GM11168 (cell line): ENCODE results near the gene ATP7A.
"Not testable (repeated sequence)": the region's sequence is repeated elsewhere in the genome, so short reads cannot be mapped to it uniquely, and the experiment has no call there.

ENCODE experiments used
- in situ Hi-C: fragments of 300-500 bp; cut with MboI; formaldehyde crosslinking; loops from one replicate; pipeline ENCODE4 v1.12.0; 2022; ENCODE audit warnings: low sequenced_read_pairs; ENCODE audit not compliant: unreplicated experiment

The ATP7A gene

GRCh38 chrX:77938083-77938680, 27.7 kb downstream of the ATP7A start:
- in situ Hi-C loops: no loop called here

GRCh38 chrX:77945031-77945430, 34.5 kb downstream of the ATP7A start:
- in situ Hi-C loops: not testable (repeated sequence)

GRCh38 chrX:77945910-77946545, 35.5 kb downstream of the ATP7A start:
- in situ Hi-C loops: no loop called here

GRCh38 chrX:77946571-77946970, 36.1 kb downstream of the ATP7A start:
- in situ Hi-C loops: no loop called here

- in situ Hi-C loops: no loop called here
Measured at GRCh38 chrX:77949840-77950239, 39.3 kb downstream of the ATP7A start.

GRCh38 chrX:77952173-77952572, 41.7 kb downstream of the ATP7A start:
- in situ Hi-C loops: no loop called here

- in situ Hi-C loops: no loop called here
Measured at GRCh38 chrX:77953302-77953701, 42.8 kb downstream of the ATP7A start.

GRCh38 chrX:77953708-77954107, 43.2 kb downstream of the ATP7A start:
- in situ Hi-C loops: no loop called here

GRCh38 chrX:77960567-77960966, 50.1 kb downstream of the ATP7A start:
- in situ Hi-C loops: no loop called here

- in situ Hi-C loops: no loop called here
Measured at GRCh38 chrX:77961063-77961462, 50.6 kb downstream of the ATP7A start.

- in situ Hi-C loops: no loop called here
Measured at GRCh38 chrX:77962068-77962902, 51.8 kb downstream of the ATP7A start.

GRCh38 chrX:77966361-77966760, 55.9 kb downstream of the ATP7A start:
- in situ Hi-C loops: no loop called here

- in situ Hi-C loops: no loop called here
Measured at GRCh38 chrX:77967631-77968030, 57.1 kb downstream of the ATP7A start.

- in situ Hi-C loops: no loop called here
Measured at GRCh38 chrX:77969538-77969937, 59.0 kb downstream of the ATP7A start, which contains the start of gene PGAM4. Gene PGAM4 (minus strand): TSS chrX:77969638. CDS start chrX:77969638, 0 bp downstream.

GRCh38 chrX:77975755-77976154, 65.3 kb downstream of the ATP7A start:
- in situ Hi-C loops: no loop called here

- in situ Hi-C loops: no loop called here
Measured at GRCh38 chrX:77977095-77977494, 66.6 kb downstream of the ATP7A start.

GRCh38 chrX:77977518-77977917, 67.0 kb downstream of the ATP7A start:
- in situ Hi-C loops: no loop called here

GRCh38 chrX:77979870-77980269, 69.4 kb downstream of the ATP7A start:
- in situ Hi-C loops: no loop called here

GRCh38 chrX:78011846-78012245, 101.4 kb downstream of the ATP7A start:
- in situ Hi-C loops: no loop called here

- in situ Hi-C loops: loop anchor here (10.0 kb wide), 1 partner anchor 105 kb away; the partner anchor contains the start of gene ATP7A
Measured at GRCh38 chrX:78019586-78020483, 109.3 kb downstream of the ATP7A start.
